Neural cell (in vitro differentiated cells): ENCODE measurements around the gene MAST4. TPM values are rescaled to one million over a fixed set of nuclear protein-coding genes. Genes with fewer than 3 reads are reported as not detected.

Source experiments
- H2AFZ ChIP-seq: fragments of 200-600, 300-800 bp; sonication (generic), shearing (Covaris generic); 2 replicates; pipeline ENCODE4 v1.6.0; 2014; ENCODE audit warnings: low read depth, mild to moderate bottlenecking, antibody characterized with exemption, low read length, moderate library complexity
- H3F3A ChIP-seq: fragments of 200-600 bp; shearing (Covaris generic); 2 replicates; pipeline ENCODE4 v1.6.1; 2016; ENCODE audit warnings: mild to moderate bottlenecking, moderate library complexity, mixed read lengths, antibody characterized with exemption, low read length; ENCODE audit not compliant: insufficient read depth, poor library complexity, severe bottlenecking
- H3K27ac ChIP-seq: fragments of 200-600, 300-800 bp; sonication (generic), shearing (Covaris generic); 2 replicates; pipeline ENCODE4 v1.5.1; 2014; ENCODE audit warnings: mild to moderate bottlenecking, low read length, moderate library complexity
- H3K27me3 ChIP-seq: fragments of 300-800, 200-600 bp; sonication (generic), shearing (Covaris generic); 2 replicates; pipeline ENCODE4 v1.6.0; 2014; ENCODE audit warnings: mild to moderate bottlenecking, low read depth, low read length, moderate library complexity; ENCODE audit not compliant: insufficient read depth
- H3K36me3 ChIP-seq: fragments of 300-800, 200-600 bp; sonication (generic), shearing (Covaris generic); 2 replicates; pipeline ENCODE4 v1.5.1; 2014; ENCODE audit warnings: mild to moderate bottlenecking, antibody characterized with exemption, low read length, moderate library complexity; ENCODE audit not compliant: insufficient read depth
- H3K4me2 ChIP-seq: fragments of 300-800, 200-600 bp; sonication (generic), shearing (Covaris generic); 2 replicates; pipeline ENCODE4 v1.6.0; 2014; ENCODE audit warnings: mild to moderate bottlenecking, low read length
- H3K4me3 ChIP-seq: fragments of 300-800, 200-600 bp; sonication (generic), shearing (Covaris generic); 2 replicates; pipeline ENCODE4 v1.5.1; 2014; ENCODE audit warnings: mild to moderate bottlenecking, low read length, moderate library complexity
- H3K79me2 ChIP-seq: fragments of 200-600 bp; shearing (Covaris generic); replicated peaks from 2 replicates; pipeline ENCODE4 v1.6.0; 2014; ENCODE audit warnings: mild to moderate bottlenecking, low read length, moderate library complexity; ENCODE audit not compliant: insufficient read depth
- H3K9ac ChIP-seq: fragments of 300-800, 200-600 bp; sonication (generic), shearing (Covaris generic); 2 replicates; pipeline ENCODE4 v1.6.1; 2016; ENCODE audit warnings: mild to moderate bottlenecking, low read length, mixed read lengths
- H3K9me2 ChIP-seq: fragments of 200-600 bp; shearing (Covaris generic); 2 replicates; pipeline ENCODE4 v1.6.1; 2016; ENCODE audit warnings: mild to moderate bottlenecking, low read length, mixed read lengths; ENCODE audit not compliant: insufficient read depth
- H3K9me3 ChIP-seq: fragments of 200-600, 300-800 bp; sonication (generic), shearing (Covaris generic); 2 replicates; pipeline ENCODE4 v1.6.1; 2016; ENCODE audit warnings: mild to moderate bottlenecking, mixed run types, low read length, moderate library complexity, mixed read lengths
- H4K20me1 ChIP-seq: fragments of 200-600 bp; shearing (Covaris generic); 2 replicates; pipeline ENCODE4 v1.6.1; 2016; ENCODE audit warnings: mild to moderate bottlenecking, mixed run types; ENCODE audit not compliant: insufficient read depth
- EP300 ChIP-seq: fragments of 450-650 bp; conservative IDR thresholded peaks from 2 replicates; pipeline ENCODE4 v1.6.1; 2014; ENCODE audit warnings: antibody characterized with exemption, mild to moderate bottlenecking, moderate library complexity; ENCODE audit not compliant: poor library complexity, severe bottlenecking
- EZH2 ChIP-seq: fragments of 200-600, 300-800 bp; shearing (Covaris generic), sonication (generic); IDR thresholded peaks from 2 replicates; pipeline ENCODE4 v1.6.1; 2014; ENCODE audit warnings: antibody characterized with exemption, low read length, borderline replicate concordance, mild to moderate bottlenecking; ENCODE audit not compliant: insufficient read depth, poor library complexity, severe bottlenecking
- MXI1 ChIP-seq: fragments of 450-650 bp; conservative IDR thresholded peaks from 2 replicates; pipeline ENCODE4 v1.6.1; 2014; ENCODE audit warnings: antibody characterized with exemption, mild to moderate bottlenecking; ENCODE audit not compliant: poor library complexity, severe bottlenecking
- POLR2AphosphoS5 ChIP-seq: IDR thresholded peaks from 2 replicates; pipeline ENCODE4 v1.6.1; 2012
- RAD21 ChIP-seq: fragments of 450-650 bp; conservative IDR thresholded peaks from 2 replicates; pipeline ENCODE4 v1.6.1; 2014; ENCODE audit warnings: antibody characterized with exemption, mild to moderate bottlenecking, moderate library complexity
- SMC3 ChIP-seq: fragments of 450-650 bp; conservative IDR thresholded peaks from 2 replicates; pipeline ENCODE4 v1.6.1; 2014; ENCODE audit warnings: antibody characterized with exemption, mild to moderate bottlenecking, moderate library complexity; ENCODE audit not compliant: poor library complexity
- TAF1 ChIP-seq: IDR thresholded peaks from 2 replicates; pipeline ENCODE4 v1.6.1; 2012; ENCODE audit warnings: low read depth
- polyA plus RNA-seq: library from polyadenylated mRNA; depleted of rRNA; stranded (reverse); fragments of >200 nt; gene quantifications from 2 replicates; pipeline ENCODE4 v1.2.3, GENCODE V29; 2014
- TF ChIP-seq, protein P1 (sequence below): IDR thresholded peaks from 2 replicates; pipeline ENCODE4 v1.6.1; 2012; ENCODE audit warnings: borderline replicate concordance
- TF ChIP-seq, protein P2 (sequence below): fragments of 450-650 bp; IDR thresholded peaks from 2 replicates; pipeline ENCODE4 v1.5.1; 2014; ENCODE audit warnings: antibody characterized with exemption, mild to moderate bottlenecking, moderate library complexity; ENCODE audit not compliant: poor library complexity, severe bottlenecking

The MAST4 gene
- polyA plus RNA-seq, 1 donor from 2014 or later, result 2.3 TPM

DNA sequence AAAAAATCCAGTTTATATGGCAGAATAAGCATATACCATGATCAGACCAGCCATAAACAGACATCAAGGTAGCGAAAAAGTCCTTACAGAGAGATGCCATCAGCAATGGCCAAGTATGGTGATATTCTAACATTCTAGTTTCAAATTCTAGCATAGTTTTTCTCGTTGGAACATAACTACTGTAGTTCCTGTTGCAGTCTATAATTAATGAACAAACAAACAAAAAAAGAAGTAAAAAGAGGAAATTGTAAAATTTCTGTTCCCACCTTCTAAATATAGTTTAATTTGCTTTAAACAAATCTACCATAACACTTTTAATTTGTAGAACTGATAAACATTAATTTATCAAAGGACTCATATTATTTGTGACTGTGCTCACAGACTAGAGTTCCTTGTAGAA is 610.3 kb downstream of the MAST4 start:
- Histone ChIP-seq H3K9ac (no peak overlapping the region), H3K27ac (no peak overlapping the region), H3K79me2 (no peaks in the 10 kb centered on the region), H3K4me3 (no peak overlapping the region), H3K9me3 (peaks cover under 1% of the 10 kb centered on the region), H4K20me1 (no peaks in the 10 kb centered on the region), H3K36me3 (no peaks in the 10 kb centered on the region), H2AFZ (no peak overlapping the region), H3F3A (no peaks in the 10 kb centered on the region), H3K27me3 (no peaks in the 10 kb centered on the region), H3K9me2 (no peaks in the 10 kb centered on the region), H3K4me2 (no peak overlapping the region)
- TF ChIP-seq EZH2 (no peak), POLR2AphosphoS5 (no peak), MXI1 (no peak)
- TF ChIP-seq, protein P1, sequence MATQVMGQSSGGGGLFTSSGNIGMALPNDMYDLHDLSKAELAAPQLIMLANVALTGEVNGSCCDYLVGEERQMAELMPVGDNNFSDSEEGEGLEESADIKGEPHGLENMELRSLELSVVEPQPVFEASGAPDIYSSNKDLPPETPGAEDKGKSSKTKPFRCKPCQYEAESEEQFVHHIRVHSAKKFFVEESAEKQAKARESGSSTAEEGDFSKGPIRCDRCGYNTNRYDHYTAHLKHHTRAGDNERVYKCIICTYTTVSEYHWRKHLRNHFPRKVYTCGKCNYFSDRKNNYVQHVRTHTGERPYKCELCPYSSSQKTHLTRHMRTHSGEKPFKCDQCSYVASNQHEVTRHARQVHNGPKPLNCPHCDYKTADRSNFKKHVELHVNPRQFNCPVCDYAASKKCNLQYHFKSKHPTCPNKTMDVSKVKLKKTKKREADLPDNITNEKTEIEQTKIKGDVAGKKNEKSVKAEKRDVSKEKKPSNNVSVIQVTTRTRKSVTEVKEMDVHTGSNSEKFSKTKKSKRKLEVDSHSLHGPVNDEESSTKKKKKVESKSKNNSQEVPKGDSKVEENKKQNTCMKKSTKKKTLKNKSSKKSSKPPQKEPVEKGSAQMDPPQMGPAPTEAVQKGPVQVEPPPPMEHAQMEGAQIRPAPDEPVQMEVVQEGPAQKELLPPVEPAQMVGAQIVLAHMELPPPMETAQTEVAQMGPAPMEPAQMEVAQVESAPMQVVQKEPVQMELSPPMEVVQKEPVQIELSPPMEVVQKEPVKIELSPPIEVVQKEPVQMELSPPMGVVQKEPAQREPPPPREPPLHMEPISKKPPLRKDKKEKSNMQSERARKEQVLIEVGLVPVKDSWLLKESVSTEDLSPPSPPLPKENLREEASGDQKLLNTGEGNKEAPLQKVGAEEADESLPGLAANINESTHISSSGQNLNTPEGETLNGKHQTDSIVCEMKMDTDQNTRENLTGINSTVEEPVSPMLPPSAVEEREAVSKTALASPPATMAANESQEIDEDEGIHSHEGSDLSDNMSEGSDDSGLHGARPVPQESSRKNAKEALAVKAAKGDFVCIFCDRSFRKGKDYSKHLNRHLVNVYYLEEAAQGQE, result no peak
- TF ChIP-seq, protein P2, sequence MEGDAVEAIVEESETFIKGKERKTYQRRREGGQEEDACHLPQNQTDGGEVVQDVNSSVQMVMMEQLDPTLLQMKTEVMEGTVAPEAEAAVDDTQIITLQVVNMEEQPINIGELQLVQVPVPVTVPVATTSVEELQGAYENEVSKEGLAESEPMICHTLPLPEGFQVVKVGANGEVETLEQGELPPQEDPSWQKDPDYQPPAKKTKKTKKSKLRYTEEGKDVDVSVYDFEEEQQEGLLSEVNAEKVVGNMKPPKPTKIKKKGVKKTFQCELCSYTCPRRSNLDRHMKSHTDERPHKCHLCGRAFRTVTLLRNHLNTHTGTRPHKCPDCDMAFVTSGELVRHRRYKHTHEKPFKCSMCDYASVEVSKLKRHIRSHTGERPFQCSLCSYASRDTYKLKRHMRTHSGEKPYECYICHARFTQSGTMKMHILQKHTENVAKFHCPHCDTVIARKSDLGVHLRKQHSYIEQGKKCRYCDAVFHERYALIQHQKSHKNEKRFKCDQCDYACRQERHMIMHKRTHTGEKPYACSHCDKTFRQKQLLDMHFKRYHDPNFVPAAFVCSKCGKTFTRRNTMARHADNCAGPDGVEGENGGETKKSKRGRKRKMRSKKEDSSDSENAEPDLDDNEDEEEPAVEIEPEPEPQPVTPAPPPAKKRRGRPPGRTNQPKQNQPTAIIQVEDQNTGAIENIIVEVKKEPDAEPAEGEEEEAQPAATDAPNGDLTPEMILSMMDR, result no peak

DNA sequence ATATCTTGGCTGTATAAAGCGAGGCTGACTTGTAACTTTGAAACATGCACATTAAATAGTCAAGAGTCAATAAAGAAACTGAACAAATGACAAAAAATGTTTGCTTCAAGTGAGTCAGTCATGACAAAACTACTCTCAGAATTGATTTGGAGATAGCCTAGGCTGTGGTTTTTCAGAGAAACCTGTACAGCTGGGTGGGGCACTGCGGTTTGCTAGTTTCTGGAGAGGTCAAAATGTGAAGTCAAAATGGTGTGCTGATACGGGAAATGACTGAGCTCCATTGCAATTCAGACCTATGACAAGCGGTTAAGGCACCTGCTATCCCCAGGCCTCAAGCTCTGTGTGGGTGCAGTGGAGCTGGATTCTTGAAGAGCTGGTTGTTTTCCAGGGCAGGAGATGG is 610.7 kb downstream of the MAST4 start:
- no peak for TF ChIP-seq RAD21
- TF ChIP-seq EP300, result no peak
- no peak for TF ChIP-seq EZH2
- TF ChIP-seq SMC3, result no peak
- TF ChIP-seq POLR2AphosphoS5, result no peak
- TF ChIP-seq MXI1, result no peak
- no peak for TF ChIP-seq TAF1
- TF ChIP-seq, protein P1, result no peak
- TF ChIP-seq, protein P2, result no peak
- H3K4me2 ChIP-seq, result no peak overlapping the region
- H3K36me3 ChIP-seq, result no peaks in the 10 kb centered on the region
- no peak overlapping the region for H2AFZ ChIP-seq
- H4K20me1 ChIP-seq, result no peaks in the 10 kb centered on the region
- no peak overlapping the region for H3K9ac ChIP-seq
- no peaks in the 10 kb centered on the region for H3K9me2 ChIP-seq
- no peak overlapping the region for H3K27ac ChIP-seq
- H3K79me2 ChIP-seq, result no peaks in the 10 kb centered on the region
- no peaks in the 10 kb centered on the region for H3K27me3 ChIP-seq
- no peaks in the 10 kb centered on the region for H3K9me3 ChIP-seq
- no peaks in the 10 kb centered on the region for H3F3A ChIP-seq
- H3K4me3 ChIP-seq, result no peak overlapping the region
